Breast epithelium (tissue), 4 donors: ENCODE data around the gene FCN2. TPM values are rescaled to one million over a fixed set of nuclear protein-coding genes. Genes with fewer than 3 reads are reported as not detected.

Experiments used
- DNase-seq, 2 donors: peaks; one replicate each; pipeline ENCODE4 v3.0.0-alpha.2; 2019; ENCODE audit warnings: low spot score in 2 of 2
- H3K27ac ChIP-seq, 2 donors: fragments of 200-600 bp; sonication (generic) in 1 of 2; one replicate each; pipeline ENCODE4 v1.5.1; 2016 to 2019; ENCODE audit warnings: mild to moderate bottlenecking in 1 of 2
- H3K27me3 ChIP-seq, 2 donors: fragments of 200-600 bp; sonication (generic) in 1 of 2; one replicate each; pipeline versions ENCODE4 v1.5.1 to v1.6.0; 2017 to 2019; ENCODE audit warnings: control low read depth in 1 of 2, mild to moderate bottlenecking in 1 of 2
- H3K36me3 ChIP-seq: fragments of 200-600 bp; one replicate; pipeline ENCODE4 v1.5.1; 2019
- H3K4me1 ChIP-seq, 2 donors: fragments of 200-600 bp; sonication (generic); one replicate each; pipeline ENCODE4 v1.5.1; 2016 to 2019; ENCODE audit warnings: control low read depth in 1 of 2
- H3K4me3 ChIP-seq, 3 donors: fragments of 200-600 bp; sonication (generic); 1 replicate in 2 of 3; 2 replicates in 1 of 3; pipeline ENCODE4 v1.5.1; 2016 to 2019; ENCODE audit warnings: mild to moderate bottlenecking in 3 of 3, moderate library complexity in 2 of 3
- H3K9me3 ChIP-seq, 2 donors: fragments of 200-600 bp; sonication (generic) in 1 of 2; one replicate each; pipeline ENCODE4 v1.5.1; 2016 to 2019; ENCODE audit warnings: control low read depth in 1 of 2
- CTCF ChIP-seq, 3 donors: fragments of 450-650 bp; IDR thresholded peaks; one replicate each; pipeline ENCODE4 v1.5.1; 2016 to 2017; ENCODE audit warnings: antibody characterized with exemption in 3 of 3, mild to moderate bottlenecking in 3 of 3, moderate library complexity in 3 of 3
- POLR2A ChIP-seq: fragments of 450-650 bp; IDR thresholded peaks from one replicate; pipeline ENCODE4 v1.6.1; 2016; ENCODE audit warnings: antibody characterized with exemption, mild to moderate bottlenecking, moderate library complexity
- POLR2AphosphoS5 ChIP-seq, 3 donors: sonication (generic); formaldehyde crosslinking; IDR thresholded peaks; one replicate each; pipeline ENCODE4 v1.6.1; 2017; ENCODE audit warnings: antibody characterized with exemption in 3 of 3
- intact Hi-C: fragments of 100-400 bp; cut with DNase I; formaldehyde crosslinking; loops from one replicate; pipeline ENCODE4 v1.15.1; 2023; ENCODE audit warnings: low total_unique reads
- total RNA-seq, 3 donors: library from RNA; depleted of rRNA; stranded (reverse); fragments of >200 nt; gene quantifications; one replicate each; pipeline ENCODE4 v1.1.0, GENCODE V29; 2016

FCN2 gene
- total RNA-seq, 3 donors from 2014 or later = 0.73 to 2.0 (median 1.8) TPM

GRCh38 chr9:134894136-134894860 lies 13.7 kb downstream of the FCN2 start:
- no peak for TF ChIP-seq POLR2A
- TF ChIP-seq POLR2AphosphoS5 (IDR thresholded peaks at IDR 0.05) = no peak
- TF ChIP-seq CTCF (IDR thresholded peaks at IDR 0.05) = no peak
- H3K36me3 ChIP-seq = no peaks in the 10 kb centered on the region
- no peaks in the 10 kb centered on the region for H3K27me3 ChIP-seq
- H3K4me3 ChIP-seq = no peak overlapping the region
- intact Hi-C loops = no loop called here
- no peak for DNase-seq
- peaks cover 0 to 8% of the 10 kb centered on the region in 2 donors for H3K4me1 ChIP-seq
- H3K9me3 ChIP-seq = peaks cover 8 to 10% of the 10 kb centered on the region in 2 donors
- H3K27ac ChIP-seq = peak overlapping the region in 1 of 2 donors; percentile 1

- no peak for DNase-seq
Observed at GRCh38 chr9:134895097-134895496, 14.5 kb downstream of the FCN2 start.

GRCh38 chr9:134895567-134895907 lies 14.9 kb downstream of the FCN2 start:
- no peaks in the 10 kb centered on the region for H3K36me3 ChIP-seq
- no peak for TF ChIP-seq POLR2AphosphoS5 (IDR thresholded peaks at IDR 0.05)
- TF ChIP-seq POLR2A = no peak
- TF ChIP-seq CTCF (IDR thresholded peaks at IDR 0.05) = no peak
- peaks cover 0 to 8% of the 10 kb centered on the region in 2 donors for H3K4me1 ChIP-seq
- peak overlapping the region; percentile 68 to 82 for H3K27ac ChIP-seq
- intact Hi-C loops = no loop called here
- DNase-seq = no peak
- peaks cover 8 to 10% of the 10 kb centered on the region in 2 donors for H3K9me3 ChIP-seq
- no peak overlapping the region for H3K4me3 ChIP-seq
- H3K27me3 ChIP-seq = no peaks in the 10 kb centered on the region

More at GRCh38 chr9:134895097-134895496, 14.5 kb downstream of the FCN2 start:
- Histone ChIP-seq H3K36me3 (no peaks in the 10 kb centered on the region), H3K27ac (peak overlapping the region; percentile 32 to 68), H3K9me3 (peaks cover 8 to 10% of the 10 kb centered on the region in 2 donors), H3K4me1 (peaks cover 0 to 8% of the 10 kb centered on the region in 2 donors), H3K4me3 (no peak overlapping the region), H3K27me3 (no peaks in the 10 kb centered on the region)
- no peak for TF ChIP-seq CTCF (IDR thresholded peaks at IDR 0.05)
- no peak for TF ChIP-seq POLR2A
- TF ChIP-seq POLR2AphosphoS5 (IDR thresholded peaks at IDR 0.05) = no peak
- intact Hi-C loops = no loop called here

GRCh38 chr9:134895908-134896833 lies 15.6 kb downstream of the FCN2 start:
- Histone ChIP-seq H3K27ac (peak overlapping the region; percentile 68 to 82), H3K36me3 (no peaks in the 10 kb centered on the region), H3K4me3 (peak overlapping the region in 1 of 3 donors; percentile 39), H3K27me3 (no peaks in the 10 kb centered on the region), H3K4me1 (peaks cover 0 to 8% of the 10 kb centered on the region in 2 donors), H3K9me3 (peaks cover 8 to 10% of the 10 kb centered on the region in 2 donors)
- intact Hi-C loops = no loop called here
- TF ChIP-seq POLR2A = no peak
- TF ChIP-seq POLR2AphosphoS5 (IDR thresholded peaks at IDR 0.05) = peak; percentile 38 to 71 (median 45)
- DNase-seq = peak; percentile 47 to 67

- intact Hi-C loops = no loop called here
- TF ChIP-seq POLR2A = no peak
- no peak for TF ChIP-seq POLR2AphosphoS5 (IDR thresholded peaks at IDR 0.05)
- TF ChIP-seq CTCF (IDR thresholded peaks at IDR 0.05) = no peak
- H3K27ac ChIP-seq = peak overlapping the region; percentile 68 to 82
- H3K9me3 ChIP-seq = peaks cover 8 to 10% of the 10 kb centered on the region in 2 donors
- H3K4me1 ChIP-seq = peaks cover 0 to 8% of the 10 kb centered on the region in 2 donors
- DNase-seq = no peak
- no peak overlapping the region for H3K4me3 ChIP-seq
- H3K36me3 ChIP-seq = no peaks in the 10 kb centered on the region
- H3K27me3 ChIP-seq = no peaks in the 10 kb centered on the region
Observed at GRCh38 chr9:134896834-134897583, 16.4 kb downstream of the FCN2 start.
